ENCODE results near the gene UBN2.

DNA sequence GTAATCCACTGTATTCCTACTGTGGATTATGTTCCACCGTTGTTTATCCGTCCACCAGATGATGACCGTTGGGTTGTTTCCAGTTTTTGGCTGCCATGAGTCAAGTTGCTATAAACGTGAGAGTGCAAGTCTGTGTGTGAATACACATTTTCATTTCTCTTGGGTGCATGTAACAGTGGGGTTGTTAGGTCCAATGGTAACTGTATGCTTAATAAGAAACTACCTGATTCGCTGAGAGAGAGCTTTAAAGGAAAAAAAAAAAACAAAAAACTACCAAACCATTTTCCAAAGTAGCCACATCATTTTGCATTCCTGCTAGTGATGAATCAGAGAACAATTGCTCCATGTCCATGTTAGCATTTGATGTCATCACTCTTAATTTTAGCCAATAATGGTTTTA is 15.9 kb downstream of the UBN2 start:
- TF ChIP-seq EZH2 (IDR thresholded peaks at IDR 0.05) (no peak), POLR2AphosphoS5 (IDR thresholded peaks at IDR 0.05; ENCODE audit: borderline replicate concordance, low read depth, low read length) (no peak), FOXP2 (optimal IDR thresholded peaks at IDR 0.05; ENCODE audit: control extremely low read depth, extremely low read length, insufficient read depth) (no peak)

Data from SK-N-MC (cell line).